Activated CD8-positive, alpha-beta T cell treated with anti-CD3 and anti-CD28 coated beads for 36 hours (primary cell): ENCODE measurements around the gene MYO1C. TPM values are rescaled to one million over a fixed set of nuclear protein-coding genes. Genes with fewer than 3 reads are reported as not detected.

ENCODE experiments used
- ATAC-seq: fragments of 200-7000 bp; cut with Tn5 transposase; one replicate; pipeline ENCODE4 v1.10.0; 2021; ENCODE audit warnings: mild to moderate bottlenecking, moderate library complexity
- CTCF ChIA-PET: fragments of 350-600 bp; sonication (Branson Sonifier 250); formaldehyde crosslinking; loops from one replicate; lab custom pipeline; 2021; ENCODE audit warnings: antibody characterized with exemption; lab: Charles Lee
- POLR2A ChIA-PET: fragments of 350-600 bp; sonication (Branson Sonifier 250); formaldehyde crosslinking; loops from one replicate; lab custom pipeline; 2021; ENCODE audit warnings: antibody characterized with exemption; lab: Charles Lee
- DNase-seq: peaks from one replicate; pipeline ENCODE4 v3.0.0-alpha.2; 2020
- H3K27ac Mint-ChIP-seq: one replicate; pipeline ENCODE4 v1.8.0; 2021; ENCODE audit warnings: mild to moderate bottlenecking, mixed read lengths
- H3K27me3 Mint-ChIP-seq: one replicate; pipeline ENCODE4 v1.8.0; 2021; ENCODE audit warnings: mixed read lengths
- H3K36me3 Mint-ChIP-seq: one replicate; pipeline ENCODE4 v1.8.0; 2021; ENCODE audit warnings: low read depth, mixed read lengths
- H3K4me1 Mint-ChIP-seq: one replicate; pipeline ENCODE4 v1.8.0; 2021; ENCODE audit warnings: low read depth, mixed read lengths
- H3K4me3 Mint-ChIP-seq: one replicate; pipeline ENCODE4 v1.8.0; 2021; ENCODE audit warnings: mild to moderate bottlenecking, moderate library complexity, mixed read lengths
- H3K9me3 Mint-ChIP-seq: one replicate; pipeline ENCODE4 v1.8.0; 2021; ENCODE audit warnings: mixed read lengths
- CTCF ChIP-seq: fragments of 200-600 bp; IDR thresholded peaks from one replicate; pipeline ENCODE4 v1.8.0; 2022; ENCODE audit warnings: antibody characterized with exemption, mild to moderate bottlenecking
- intact Hi-C: fragments of 100-400 bp; cut with micrococcal nuclease; formaldehyde crosslinking; loops from one replicate; pipeline ENCODE4 v1.10.0; 2022
- total RNA-seq, 2 experiments: library from RNA; stranded (reverse); gene quantifications; one replicate each; pipeline ENCODE4 v1.2.3, GENCODE V29; 2021

MYO1C gene
- total RNA-seq, 2 experiments from 2014 or later: 12.6 to 16.8 TPM

- peaks cover 6% of the 10 kb centered on the region for H3K4me1 Mint-ChIP-seq
- ATAC-seq (no peak), DNase-seq (no peak)
- H3K9me3 Mint-ChIP-seq: no peaks in the 10 kb centered on the region
- intact Hi-C loops: no loop called here
- ChIA-PET CTCF (interaction anchor here (1.3 kb wide), 1 partner anchor 8 kb away, joined by 3 read pairs; no protein-coding TSS in a partner anchor), POLR2A (interaction anchor here (1.1 to 1.2 kb wide), 3 partner anchors 31 to 133 kb away, joined by 3 read pairs; partner anchors contain the start of gene CRK)
- no peak overlapping the region for H3K4me3 Mint-ChIP-seq
- no peaks in the 10 kb centered on the region for H3K36me3 Mint-ChIP-seq
- no peak overlapping the region for H3K27ac Mint-ChIP-seq
- no peak for TF ChIP-seq CTCF
- H3K27me3 Mint-ChIP-seq: peaks cover 3% of the 10 kb centered on the region
Observed at GRCh38 chr17:1495265-1495989, 2.9 kb upstream of the MYO1C start.

- Mint-ChIP-seq H3K9me3 (no peaks in the 10 kb centered on the region), H3K4me1 (peaks cover 7% of the 10 kb centered on the region), H3K4me3 (no peak overlapping the region), H3K27me3 (peaks cover 4% of the 10 kb centered on the region), H3K36me3 (no peaks in the 10 kb centered on the region), H3K27ac (no peak overlapping the region)
- TF ChIP-seq CTCF: no peak
- intact Hi-C loops: no loop called here
- no peak for ATAC-seq
- POLR2A ChIA-PET: interaction anchor here (1.1 kb wide), 2 partner anchors 39 to 132 kb away, joined by 3 read pairs; partner anchors contain the start of gene CRK
- no peak for DNase-seq
- CTCF ChIA-PET: no interaction called here
Observed at GRCh38 chr17:1494736-1495253, 2.3 kb upstream of the MYO1C start.

GRCh38 chr17:1494203-1494602 lies 1.7 kb upstream of the MYO1C start:
- Mint-ChIP-seq H3K9me3 (no peaks in the 10 kb centered on the region), H3K27me3 (peaks cover 4% of the 10 kb centered on the region), H3K4me1 (peaks cover 7% of the 10 kb centered on the region), H3K36me3 (no peaks in the 10 kb centered on the region), H3K4me3 (no peak overlapping the region), H3K27ac (no peak overlapping the region)
- CTCF ChIA-PET: no interaction called here
- POLR2A ChIA-PET: no interaction called here
- TF ChIP-seq CTCF: no peak
- ATAC-seq (no peak), DNase-seq (no peak)
- intact Hi-C loops: no loop called here

GRCh38 chr17:1493291-1493980 lies 950 bp upstream of the MYO1C start:
- Mint-ChIP-seq H3K9me3 (no peaks in the 10 kb centered on the region), H3K4me1 (peaks cover 8% of the 10 kb centered on the region), H3K4me3 (no peak overlapping the region), H3K27me3 (peaks cover 4% of the 10 kb centered on the region), H3K27ac (no peak overlapping the region), H3K36me3 (no peaks in the 10 kb centered on the region)
- POLR2A ChIA-PET: interaction anchor here (0.7 to 1.0 kb wide), 2 partner anchors 12 to 30 kb away, joined by 3 read pairs; no protein-coding TSS in a partner anchor
- CTCF ChIA-PET: interaction anchor here (0.8 to 1.6 kb wide), 4 partner anchors 23 to 156 kb away, joined by 3 to 5 read pairs (median 4); partner anchors contain the start of genes INPP5K and RILP
- no peak for DNase-seq
- no peak for ATAC-seq
- intact Hi-C loops: no loop called here
- TF ChIP-seq CTCF: no peak
